KOPT-K1 (cell line): ENCODE measurements around the gene BCL7C.
"Not testable (repeated sequence)": the region's sequence is repeated elsewhere in the genome, so short reads cannot be mapped to it uniquely, and the experiment has no call there.

ENCODE experiments used
- H3K27ac ChIP-seq: fragments of 200-600 bp; sonication (generic); 2 replicates; pipeline ENCODE4 v1.5.1; 2016; ENCODE audit warnings: antibody characterized with exemption, mild to moderate bottlenecking, low read depth, low read length; ENCODE audit not compliant: poor library complexity, severe bottlenecking
- H3K36me3 ChIP-seq: fragments of 200-600 bp; sonication (generic); 2 replicates; pipeline ENCODE4 v1.5.1; 2017; ENCODE audit warnings: antibody characterized with exemption, mild to moderate bottlenecking, low read length, moderate library complexity; ENCODE audit not compliant: insufficient read depth
- H3K9me3 ChIP-seq: fragments of 200-600 bp; sonication (generic); 2 replicates; pipeline ENCODE4 v1.5.1; 2017; ENCODE audit warnings: antibody characterized with exemption, low read length, mild to moderate bottlenecking; ENCODE audit not compliant: insufficient read depth, poor library complexity, severe bottlenecking

Gene BCL7C

DNA sequence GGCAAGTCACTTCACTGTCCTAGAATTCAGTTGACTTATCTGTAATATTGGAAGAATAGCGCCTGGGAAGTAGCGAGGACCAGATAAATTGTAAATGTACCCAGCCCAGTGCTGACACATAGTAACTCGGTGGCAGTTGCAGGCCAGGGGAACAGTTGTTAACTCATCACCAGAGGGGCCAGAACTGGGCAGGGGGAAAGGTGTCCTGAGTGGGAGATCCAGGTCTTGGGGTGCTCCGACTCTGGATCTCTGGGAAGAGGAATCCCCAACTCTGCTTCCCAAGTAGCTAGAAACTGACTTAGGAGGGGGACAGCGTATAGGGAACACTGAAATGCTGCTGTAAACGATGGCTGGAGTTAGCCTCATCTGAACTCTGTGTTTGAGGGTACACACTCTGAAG lies 23.0 kb downstream of the BCL7C start:
- H3K9me3 ChIP-seq, result no peaks in the 10 kb centered on the region
- no peak overlapping the region for H3K27ac ChIP-seq
- no peaks in the 10 kb centered on the region for H3K36me3 ChIP-seq

DNA sequence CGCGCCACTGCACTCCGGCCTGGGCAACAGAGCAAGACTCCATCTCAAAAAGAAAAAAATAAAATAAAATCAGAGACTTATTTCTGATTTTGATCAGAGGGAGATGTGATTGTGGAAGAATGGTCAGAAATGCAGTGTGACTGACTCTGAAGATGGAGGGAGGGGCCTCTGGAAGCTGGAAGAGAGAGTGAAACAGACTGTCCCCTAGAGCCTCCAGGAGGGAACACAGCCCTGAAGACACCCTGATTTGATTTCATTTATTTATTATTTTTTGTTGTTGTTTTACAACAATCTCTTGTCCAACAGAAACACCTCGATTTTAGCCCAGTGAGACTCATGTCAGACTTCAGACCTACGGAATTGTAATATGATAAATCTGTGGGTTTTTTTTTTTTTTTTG lies 26.1 kb downstream of the BCL7C start:
- H3K9me3 ChIP-seq, result no peaks in the 10 kb centered on the region
- no peak overlapping the region for H3K27ac ChIP-seq
- no peaks in the 10 kb centered on the region for H3K36me3 ChIP-seq

DNA sequence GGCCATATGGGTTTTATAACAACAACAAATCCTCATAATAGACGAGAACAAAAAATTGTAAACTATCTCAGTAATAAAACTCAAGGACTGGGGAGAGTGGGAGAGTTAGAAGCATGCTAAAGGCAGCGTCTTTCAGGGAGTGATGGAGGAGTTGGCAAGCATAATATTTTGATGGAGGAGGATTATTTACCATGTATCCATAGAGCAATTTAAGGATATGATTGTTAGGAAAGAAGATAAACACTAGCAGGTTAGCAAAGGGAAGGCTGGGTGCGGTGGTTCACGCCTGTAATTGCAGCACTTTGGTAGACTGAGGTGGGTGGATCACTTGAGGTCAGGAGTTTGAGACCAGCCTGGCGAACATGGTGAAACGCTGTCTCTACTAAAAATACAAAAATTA lies 27.8 kb downstream of the BCL7C start:
- Histone ChIP-seq H3K36me3 (no peaks in the 10 kb centered on the region), H3K9me3 (no peaks in the 10 kb centered on the region), H3K27ac (no peak overlapping the region)

DNA sequence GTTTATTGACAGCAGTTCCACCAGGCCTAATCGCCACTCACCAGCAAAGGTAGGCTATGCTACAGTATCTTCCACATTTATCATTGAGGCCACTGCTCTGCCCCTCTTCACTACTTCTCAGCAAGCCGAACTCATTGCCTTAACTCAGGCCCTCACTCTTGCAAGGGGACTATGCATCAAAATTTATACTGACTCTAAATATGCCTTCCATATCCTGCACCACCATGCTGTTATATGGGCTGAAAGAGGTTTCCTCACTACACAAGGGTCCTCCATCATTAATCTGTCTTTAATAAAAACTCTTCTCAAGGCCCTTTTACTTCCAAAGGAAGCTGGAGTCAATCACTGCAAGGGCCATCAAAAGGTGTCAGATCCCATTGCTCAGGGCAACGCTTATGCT lies 30.7 kb downstream of the BCL7C start:
- H3K36me3 ChIP-seq, H3K27ac ChIP-seq, H3K9me3 ChIP-seq: not testable (repeated sequence)

DNA sequence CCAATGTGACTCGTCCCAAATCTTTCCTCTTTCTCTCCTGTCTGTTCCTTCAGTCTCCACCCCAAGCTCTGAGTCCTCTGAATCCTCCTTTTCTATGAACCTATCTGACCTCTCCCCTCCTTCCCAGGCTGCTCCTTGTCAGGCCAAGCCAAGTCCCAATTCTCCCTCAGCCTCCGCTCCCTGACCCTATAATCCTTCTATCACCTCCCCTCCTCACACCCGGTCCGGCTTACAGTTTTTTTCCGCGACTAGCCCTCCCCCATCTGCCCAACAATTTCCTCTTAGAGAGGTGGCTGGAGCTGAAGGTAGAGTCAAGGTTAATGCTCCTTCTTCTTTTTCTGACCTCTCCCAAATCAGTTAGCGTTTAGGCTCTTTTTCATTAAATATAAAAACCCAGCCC lies 33.1 kb downstream of the BCL7C start:
- H3K9me3 ChIP-seq, H3K36me3 ChIP-seq, H3K27ac ChIP-seq: not testable (repeated sequence)

DNA sequence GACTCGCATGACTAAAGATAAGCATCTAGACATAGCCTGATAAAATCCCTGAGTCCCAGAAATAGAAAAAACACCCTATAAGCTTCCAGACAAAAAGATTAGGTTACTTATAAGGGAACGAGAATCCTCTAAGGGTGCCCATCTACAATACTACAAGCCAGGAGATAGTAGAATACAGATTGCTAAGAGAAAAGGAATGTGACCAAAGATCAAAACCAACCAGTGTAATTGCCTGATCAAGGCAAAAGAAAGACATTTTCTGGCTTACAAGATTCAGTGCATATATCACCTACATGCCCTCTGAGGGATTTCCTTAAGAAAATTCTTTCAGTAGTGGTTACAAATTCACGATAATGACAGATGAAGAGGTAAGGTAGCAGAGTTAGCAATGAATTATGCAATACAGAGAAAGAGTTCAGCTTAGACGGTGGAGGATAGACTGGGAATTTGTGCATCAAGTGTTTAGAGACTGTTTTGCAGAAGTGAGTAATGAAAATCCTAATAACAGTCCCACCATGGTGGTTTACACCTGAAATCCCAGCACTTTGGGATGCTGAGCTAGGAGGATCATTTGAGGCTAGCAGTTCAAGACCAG lies 35.0 kb downstream of the BCL7C start:
- Histone ChIP-seq H3K27ac (no peak overlapping the region), H3K9me3 (no peaks in the 10 kb centered on the region), H3K36me3 (no peaks in the 10 kb centered on the region)

DNA sequence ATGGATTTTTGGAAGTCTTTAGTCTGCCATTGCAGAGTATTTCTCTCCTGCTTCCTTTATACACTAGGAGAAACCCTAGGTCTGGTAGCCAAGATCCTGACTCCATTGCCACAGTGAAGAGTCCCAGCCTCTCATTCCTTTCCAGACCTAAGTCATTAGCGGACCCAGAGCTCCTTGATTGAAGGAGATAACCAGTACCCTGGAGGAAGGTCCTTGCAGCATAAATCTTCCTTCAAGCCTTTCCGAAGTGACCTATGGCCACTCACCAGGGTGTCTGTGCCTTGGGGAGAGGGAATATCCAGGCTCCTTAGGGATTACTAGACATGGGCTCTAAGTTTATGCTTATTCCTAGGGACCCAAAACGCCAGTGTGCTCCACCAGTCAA lies 35.8 kb downstream of the BCL7C start:
- Histone ChIP-seq H3K27ac (no peak overlapping the region), H3K9me3 (no peaks in the 10 kb centered on the region), H3K36me3 (no peaks in the 10 kb centered on the region)

DNA sequence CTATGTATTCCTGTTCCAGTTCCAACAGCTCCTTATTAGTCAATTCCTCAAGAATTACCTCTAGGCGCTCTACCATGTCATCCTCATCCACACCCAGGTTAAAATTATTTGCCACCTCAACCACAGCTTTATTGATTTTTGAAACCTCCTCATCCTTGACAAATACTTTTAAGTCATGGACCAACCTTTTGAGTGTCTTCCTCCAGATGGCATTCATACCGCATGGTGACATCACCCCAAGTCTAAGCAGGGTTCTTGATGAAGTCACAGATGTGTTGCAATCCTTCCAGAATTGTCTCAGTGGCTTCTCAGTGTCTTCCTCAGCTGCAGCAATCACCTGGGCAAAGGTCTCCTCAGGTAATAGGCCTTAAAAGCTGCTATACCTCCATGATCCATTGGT lies 40.1 kb downstream of the BCL7C start:
- no peaks in the 10 kb centered on the region for H3K36me3 ChIP-seq
- H3K27ac ChIP-seq, result no peak overlapping the region
- no peaks in the 10 kb centered on the region for H3K9me3 ChIP-seq

DNA sequence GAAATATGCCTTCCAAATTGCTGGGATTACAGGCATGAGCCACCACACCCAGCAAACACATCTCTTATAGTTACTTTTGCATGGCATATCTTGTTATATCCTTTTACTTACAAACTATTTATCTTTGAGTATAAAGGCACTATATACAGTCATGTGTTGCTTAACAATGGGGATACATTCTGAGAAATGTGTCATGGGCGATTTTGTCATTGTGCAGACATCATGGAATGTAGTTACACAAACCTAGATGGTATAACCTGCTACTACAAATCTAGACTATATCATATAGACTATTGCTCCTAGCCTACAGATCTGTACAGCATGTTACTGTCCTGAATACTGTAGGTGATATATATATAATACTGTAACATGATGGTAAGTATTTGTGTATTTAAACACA lies 43.6 kb downstream of the BCL7C start:
- H3K27ac ChIP-seq, result no peak overlapping the region
- H3K36me3 ChIP-seq, result no peaks in the 10 kb centered on the region
- no peaks in the 10 kb centered on the region for H3K9me3 ChIP-seq

DNA sequence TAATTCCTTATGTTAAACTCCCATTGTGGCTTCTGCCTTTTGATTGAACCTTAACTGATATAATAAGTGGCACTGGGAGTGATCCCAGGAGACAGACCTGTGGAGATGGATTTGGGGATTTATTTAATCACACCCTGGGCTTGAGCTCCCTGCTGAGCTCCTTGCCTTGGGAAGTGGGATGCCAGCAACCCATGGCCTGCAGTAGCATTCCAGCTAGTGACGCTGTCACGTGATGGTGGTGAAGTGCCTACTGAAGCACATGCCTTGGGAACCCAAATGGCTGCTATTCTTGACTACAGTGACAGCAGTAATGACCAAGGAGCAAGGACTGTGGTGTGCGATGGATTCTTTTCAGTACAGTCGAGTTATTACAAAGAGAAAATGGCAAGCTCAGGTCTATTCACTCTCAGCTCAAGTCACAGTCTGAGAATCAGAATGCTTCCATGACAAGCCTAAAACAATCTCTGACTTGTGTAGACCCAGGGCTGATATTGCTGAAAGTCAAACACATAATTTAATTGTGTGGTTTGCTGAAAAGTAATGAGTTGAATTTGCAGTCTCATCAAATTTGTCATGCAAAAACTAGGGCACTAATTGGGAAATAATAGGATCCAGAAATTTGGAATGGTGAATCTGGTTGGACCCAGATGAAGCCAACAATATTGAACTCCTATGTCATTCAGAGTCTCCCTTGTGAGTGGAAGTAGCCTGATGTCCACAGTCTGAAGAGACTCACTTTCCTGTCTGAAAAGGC lies 47.1 kb downstream of the BCL7C start:
- Histone ChIP-seq H3K36me3 (no peaks in the 10 kb centered on the region), H3K9me3 (no peaks in the 10 kb centered on the region), H3K27ac (no peak overlapping the region)

DNA sequence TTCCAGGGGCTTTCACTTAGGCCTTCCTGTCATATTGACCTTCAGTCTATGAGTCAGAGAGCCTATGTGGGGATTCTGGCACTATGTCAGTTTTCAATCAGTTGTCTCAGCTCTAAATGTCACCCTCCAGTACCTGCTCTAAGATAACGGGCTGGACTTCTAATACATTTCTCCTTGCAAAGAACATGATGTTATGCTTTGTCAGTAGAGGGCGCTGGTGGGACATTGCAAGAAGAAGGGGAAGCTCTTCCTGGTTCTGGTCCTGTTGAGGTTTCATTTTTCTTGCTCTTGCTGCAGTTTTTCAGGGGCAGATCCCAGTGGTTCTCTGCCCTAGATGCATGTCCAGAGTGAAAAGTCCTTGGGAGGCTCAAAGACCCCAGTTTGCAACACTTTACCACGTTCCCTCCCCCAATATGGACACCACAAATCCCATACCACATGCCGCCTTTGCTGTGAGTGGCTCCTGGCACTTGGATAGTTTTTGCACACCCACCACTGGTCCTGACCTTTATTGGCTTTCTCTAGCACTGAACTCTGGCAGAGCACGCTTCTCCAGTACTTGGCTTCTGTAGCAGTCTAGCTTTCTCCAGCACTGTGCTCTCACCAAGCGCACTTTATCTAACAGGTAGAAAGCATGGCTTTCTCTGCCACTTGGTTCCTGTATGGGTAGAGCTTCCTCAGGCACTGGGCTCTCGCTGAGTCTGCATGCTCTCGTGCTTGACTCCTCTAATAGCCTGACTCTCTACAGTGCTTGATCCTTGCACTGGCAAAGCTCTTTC lies 49.0 kb downstream of the BCL7C start:
- no peaks in the 10 kb centered on the region for H3K9me3 ChIP-seq
- no peaks in the 10 kb centered on the region for H3K36me3 ChIP-seq
- H3K27ac ChIP-seq, result peak overlapping the region; percentile 56

DNA sequence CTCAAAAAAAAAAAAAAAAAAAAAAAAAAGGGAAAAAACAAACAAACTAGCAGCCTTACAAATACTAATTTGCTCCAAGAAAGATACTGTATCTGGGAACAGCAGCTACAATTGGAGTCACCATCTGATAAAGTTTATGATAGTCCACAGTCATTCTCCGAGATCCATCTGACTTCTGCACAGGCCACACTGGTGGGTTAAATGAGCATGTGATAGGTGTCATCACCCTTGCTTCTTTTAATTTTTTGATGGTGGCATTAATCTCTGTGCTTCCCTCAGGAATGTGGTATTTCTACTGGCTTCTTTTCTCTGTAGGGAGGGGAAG lies 49.6 kb downstream of the BCL7C start:
- H3K27ac ChIP-seq, result no peak overlapping the region
- H3K9me3 ChIP-seq, result no peaks in the 10 kb centered on the region
- no peaks in the 10 kb centered on the region for H3K36me3 ChIP-seq

DNA sequence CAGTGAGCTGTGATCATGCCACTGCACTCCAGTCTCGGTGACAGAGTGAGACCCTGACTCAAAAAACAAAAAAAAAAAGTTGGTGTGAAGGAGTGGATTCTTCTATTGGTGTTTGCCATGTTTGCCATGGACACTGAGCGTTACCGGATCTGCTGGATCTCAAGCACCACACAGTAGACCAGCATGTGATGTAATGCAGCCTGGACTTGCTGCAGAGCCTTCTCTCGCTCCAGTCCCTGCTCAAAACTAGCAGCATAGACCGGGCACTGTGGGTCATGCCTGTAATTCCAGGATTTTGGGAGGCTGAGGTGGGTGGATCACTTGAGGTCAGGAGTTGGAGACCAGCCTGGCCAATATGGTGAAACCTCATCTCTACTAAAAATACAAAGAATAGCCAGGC lies 50.4 kb downstream of the BCL7C start:
- no peaks in the 10 kb centered on the region for H3K36me3 ChIP-seq
- H3K9me3 ChIP-seq, result no peaks in the 10 kb centered on the region
- H3K27ac ChIP-seq, result no peak overlapping the region

DNA sequence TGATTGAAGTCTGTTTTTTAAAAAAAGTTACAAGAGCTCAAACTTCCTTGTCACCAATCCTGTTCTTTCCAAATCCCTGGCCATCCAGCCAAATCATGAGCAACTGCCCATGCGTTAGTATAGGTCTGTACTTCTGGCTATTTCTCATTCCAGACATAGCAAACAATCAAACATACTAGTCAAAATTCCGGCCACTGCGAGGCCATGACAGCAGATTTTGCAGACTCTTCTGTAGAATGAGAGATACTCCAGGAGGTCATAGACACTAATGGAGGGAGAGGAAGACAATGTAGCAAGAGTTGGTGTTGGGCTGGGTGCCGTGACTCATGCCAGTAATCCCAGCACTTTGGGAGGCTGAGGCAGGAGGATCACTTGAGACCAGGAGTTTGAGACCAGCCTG lies 50.9 kb downstream of the BCL7C start:
- H3K9me3 ChIP-seq, result no peaks in the 10 kb centered on the region
- H3K27ac ChIP-seq, result no peak overlapping the region
- no peaks in the 10 kb centered on the region for H3K36me3 ChIP-seq

DNA sequence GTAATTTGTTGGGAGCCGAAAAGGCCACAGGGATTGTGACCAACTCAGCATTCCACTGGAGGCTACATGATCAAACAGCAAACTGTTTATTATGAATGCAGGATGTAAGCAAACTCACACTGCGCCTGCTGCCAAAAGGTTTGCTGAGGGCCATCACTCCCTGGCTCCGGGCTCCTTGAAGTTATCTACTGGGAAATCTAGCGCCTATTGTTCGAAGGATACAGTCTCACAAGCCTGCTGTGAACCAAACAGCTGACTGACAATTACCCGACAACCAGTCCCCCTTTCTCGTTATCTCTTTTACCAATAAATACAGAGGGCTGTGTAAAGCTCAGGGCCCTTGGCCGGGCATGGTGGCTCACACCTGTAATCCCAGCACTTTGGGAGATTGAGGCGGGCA lies 52.5 kb downstream of the BCL7C start:
- H3K9me3 ChIP-seq, result no peaks in the 10 kb centered on the region
- H3K36me3 ChIP-seq, result no peaks in the 10 kb centered on the region
- no peak overlapping the region for H3K27ac ChIP-seq

DNA sequence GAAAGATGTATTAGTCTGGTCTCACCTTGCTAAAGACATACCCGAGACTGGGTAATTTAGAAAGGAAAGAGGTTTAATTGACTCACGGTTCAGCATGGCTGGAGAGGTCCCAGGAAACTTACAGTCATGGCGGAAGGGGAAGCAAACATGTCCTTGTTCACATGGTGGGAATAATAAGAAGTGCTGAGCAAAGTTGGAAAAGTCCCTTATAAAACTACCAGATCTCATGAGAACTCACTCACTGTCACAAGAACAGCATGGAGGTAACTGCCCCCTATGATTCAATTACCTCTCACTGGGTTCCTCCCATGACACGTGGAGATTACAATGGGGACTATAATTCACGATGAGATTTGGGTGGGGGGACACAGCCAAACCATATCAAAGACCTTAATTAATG lies 53.3 kb downstream of the BCL7C start:
- no peaks in the 10 kb centered on the region for H3K36me3 ChIP-seq
- H3K27ac ChIP-seq, result no peak overlapping the region
- H3K9me3 ChIP-seq, result no peaks in the 10 kb centered on the region
